Nephron (organoid): ENCODE measurements around the gene PGP.

Experiments used
- H3K27ac Mint-ChIP-seq, 3 experiments: 2 replicates each; pipeline ENCODE4 v1.8.0; 2020; ENCODE audit warnings: mixed read lengths in 3 of 3, mild to moderate bottlenecking in 2 of 3, moderate library complexity in 1 of 3
- H3K27me3 Mint-ChIP-seq: 2 replicates; pipeline ENCODE4 v1.8.0; 2021; ENCODE audit warnings: low read depth, mild to moderate bottlenecking, moderate library complexity, mixed read lengths
- H3K36me3 Mint-ChIP-seq: 2 replicates; pipeline ENCODE4 v1.8.0; 2020; ENCODE audit warnings: low read depth, mixed read lengths
- H3K4me1 Mint-ChIP-seq: 2 replicates; pipeline ENCODE4 v1.8.0; 2020; ENCODE audit warnings: mixed read lengths
- H3K4me3 Mint-ChIP-seq, 3 experiments: 2 replicates each; pipeline ENCODE4 v1.8.0; 2020; ENCODE audit warnings: mild to moderate bottlenecking in 3 of 3, mixed read lengths in 3 of 3, moderate library complexity in 2 of 3
- H3K9me3 Mint-ChIP-seq: 2 replicates; pipeline ENCODE4 v1.8.0; 2020; ENCODE audit warnings: mixed read lengths
- CTCF ChIP-seq, 3 experiments: fragments of 200-600 bp; sonication (generic); IDR thresholded peaks; one replicate each; pipeline ENCODE4 v1.5.0; 2021; ENCODE audit warnings: antibody characterized with exemption in 3 of 3; ENCODE audit not compliant: unreplicated experiment in 3 of 3

PGP gene

DNA sequence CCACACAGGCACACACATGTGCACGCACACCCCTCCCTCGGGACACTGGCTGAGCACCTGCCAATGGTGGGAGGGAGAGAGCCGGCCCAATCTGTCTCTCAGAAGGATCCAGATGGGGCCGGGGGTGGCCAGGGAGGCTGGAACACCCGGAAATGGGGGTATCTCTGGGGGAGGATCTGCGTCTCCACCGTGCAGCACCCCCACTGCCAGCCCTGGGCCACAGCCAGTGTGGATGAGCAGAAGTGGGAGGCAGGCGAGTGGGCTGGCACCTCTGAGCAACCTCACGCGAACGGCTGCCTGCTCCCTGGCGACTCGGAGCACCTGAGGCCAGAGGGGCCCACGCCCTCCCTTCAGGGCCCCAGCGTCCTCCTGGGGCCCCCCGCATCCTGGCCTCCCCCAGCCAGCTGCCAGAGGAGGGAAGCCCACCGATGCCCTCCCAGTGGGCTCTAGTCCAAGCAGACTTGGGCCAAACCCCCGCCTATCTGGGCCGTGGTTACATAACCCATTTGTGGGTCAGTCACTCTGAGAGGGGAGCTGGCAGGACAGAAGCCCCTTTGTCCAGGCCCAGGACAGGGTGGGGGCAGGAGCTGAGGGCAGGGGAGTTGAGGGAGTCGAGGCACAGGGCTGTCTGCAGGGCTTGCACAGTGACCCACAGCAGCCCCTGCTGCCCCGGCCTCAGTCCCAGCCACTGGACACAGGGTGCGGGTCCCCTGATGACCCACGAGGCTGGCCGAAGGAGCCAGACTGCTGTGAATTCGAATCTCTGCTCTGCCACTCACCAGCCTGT lies 23.8 kb downstream of the PGP start:
- Mint-ChIP-seq H3K27ac (no peak overlapping the region), H3K9me3 (no peaks in the 10 kb centered on the region), H3K27me3 (peaks cover 4% of the 10 kb centered on the region), H3K36me3 (no peaks in the 10 kb centered on the region), H3K4me3 (no peak overlapping the region), H3K4me1 (peaks cover 6% of the 10 kb centered on the region)
- TF ChIP-seq CTCF (IDR thresholded peaks at IDR 0.05; ENCODE audit: unreplicated experiment in 3 of 3), result no peak

DNA sequence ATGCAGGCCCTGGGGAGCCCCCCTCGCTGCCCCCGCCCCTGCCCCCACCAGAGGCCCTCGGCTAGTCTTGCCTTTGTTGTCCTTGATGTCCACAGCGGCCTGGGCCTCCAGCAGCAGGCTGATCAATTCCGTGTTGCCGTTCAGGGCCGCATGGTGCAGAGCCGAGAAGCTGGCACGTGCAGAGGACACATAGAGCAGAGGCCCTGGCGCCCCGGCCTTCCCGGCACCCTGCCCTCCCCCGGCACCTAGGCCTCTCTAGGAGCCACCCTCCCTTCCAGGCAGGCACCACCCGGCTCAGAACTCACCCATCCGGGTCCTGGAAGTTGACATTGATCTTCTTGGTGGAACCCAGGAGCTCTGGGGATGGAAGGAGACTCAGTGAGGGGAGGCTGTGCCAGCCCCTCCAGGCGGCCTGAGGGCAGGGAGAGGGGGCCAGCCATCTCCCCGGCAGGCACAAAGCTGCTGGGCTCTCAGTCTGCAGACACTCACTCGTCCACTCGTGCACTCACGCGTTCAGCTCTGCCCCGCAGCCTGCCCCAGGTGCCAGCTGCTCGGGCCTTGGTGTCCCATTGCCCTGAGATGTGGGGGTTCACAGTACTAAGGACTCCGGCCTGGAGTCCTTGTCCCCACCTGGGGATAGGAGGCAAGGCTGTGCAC lies 24.5 kb downstream of the PGP start:
- Mint-ChIP-seq H3K36me3 (no peaks in the 10 kb centered on the region), H3K9me3 (no peaks in the 10 kb centered on the region), H3K27me3 (peaks cover 4% of the 10 kb centered on the region), H3K4me3 (no peak overlapping the region), H3K4me1 (peaks cover 5% of the 10 kb centered on the region), H3K27ac (no peak overlapping the region)
- no peak for TF ChIP-seq CTCF (IDR thresholded peaks at IDR 0.05; ENCODE audit: unreplicated experiment in 3 of 3)

DNA sequence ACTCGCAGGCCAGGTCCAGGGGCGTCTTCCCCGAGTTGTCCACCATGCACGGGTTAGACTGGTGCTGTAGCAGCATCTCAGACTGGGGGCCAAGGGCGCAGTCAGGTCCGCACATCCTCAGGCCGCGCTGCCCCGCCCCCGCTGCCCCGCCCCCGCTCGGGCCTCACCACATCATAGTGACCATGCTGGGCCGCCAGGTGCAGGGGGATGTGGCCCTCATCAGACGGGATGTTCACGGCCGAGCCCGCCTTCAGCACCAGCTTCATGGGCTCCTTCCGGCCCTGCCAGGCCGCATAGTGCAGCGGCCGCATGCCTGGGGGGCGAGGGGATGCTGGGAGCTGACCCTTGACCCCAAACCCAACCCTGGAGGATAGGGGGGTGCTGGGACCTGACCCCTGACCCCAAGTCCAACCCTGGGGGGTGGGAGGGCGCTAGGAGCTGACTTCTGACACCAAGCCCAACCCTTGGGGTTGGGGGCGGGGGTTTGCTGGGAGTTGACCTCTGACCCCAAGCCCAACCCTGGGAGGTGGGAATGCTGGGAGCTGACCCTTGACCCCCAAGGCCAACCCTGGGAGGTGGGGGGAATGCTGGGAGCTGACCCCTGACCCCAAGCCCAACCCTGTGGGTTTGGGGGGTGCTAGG lies 25.3 kb downstream of the PGP start:
- H3K4me3 Mint-ChIP-seq, result no peak overlapping the region
- no peaks in the 10 kb centered on the region for H3K36me3 Mint-ChIP-seq
- H3K4me1 Mint-ChIP-seq, result no peaks in the 10 kb centered on the region

DNA sequence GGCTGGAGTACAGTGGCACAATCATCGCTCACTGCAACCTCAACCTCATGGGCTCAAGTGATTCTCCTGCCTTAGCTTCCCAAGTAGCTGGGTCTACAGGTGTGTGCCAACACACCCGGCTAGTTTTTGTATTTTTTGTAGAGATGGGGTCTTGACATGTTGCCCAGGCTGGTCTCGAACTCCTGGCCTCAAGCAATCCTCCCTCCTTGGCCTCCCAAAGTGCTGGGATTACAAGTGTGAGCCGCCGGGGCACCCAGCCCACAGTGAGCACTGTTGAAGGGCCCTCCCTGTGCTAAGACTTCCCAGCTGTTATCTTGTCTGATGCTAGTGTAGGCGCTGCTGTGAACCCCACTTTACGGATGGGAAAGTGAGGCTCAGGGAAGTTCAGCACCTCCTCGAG lies 26.2 kb downstream of the PGP start:
- Mint-ChIP-seq H3K27ac (no peak overlapping the region), H3K4me1 (no peaks in the 10 kb centered on the region), H3K36me3 (no peaks in the 10 kb centered on the region), H3K4me3 (no peak overlapping the region), H3K9me3 (no peaks in the 10 kb centered on the region), H3K27me3 (no peaks in the 10 kb centered on the region)
- no peak for TF ChIP-seq CTCF (IDR thresholded peaks at IDR 0.05; ENCODE audit: unreplicated experiment in 3 of 3)

More for the DNA sequence above, 25.3 kb downstream of the PGP start:
- Mint-ChIP-seq H3K9me3 (no peaks in the 10 kb centered on the region), H3K27ac (no peak overlapping the region), H3K27me3 (no peaks in the 10 kb centered on the region)
- no peak for TF ChIP-seq CTCF (IDR thresholded peaks at IDR 0.05; ENCODE audit: unreplicated experiment in 3 of 3)

- Mint-ChIP-seq H3K36me3 (no peaks in the 10 kb centered on the region), H3K4me3 (no peak overlapping the region), H3K27ac (no peak overlapping the region), H3K27me3 (no peaks in the 10 kb centered on the region), H3K4me1 (no peaks in the 10 kb centered on the region), H3K9me3 (no peaks in the 10 kb centered on the region)
- no peak for TF ChIP-seq CTCF (IDR thresholded peaks at IDR 0.05; ENCODE audit: unreplicated experiment in 3 of 3)
These were observed 27.4 kb downstream of the PGP start for GRCh38 chr16:2187212-2187611.
